DMS79 (cell line): Measurements from ENCODE around the gene MCF2.

Experiments
- DNase-seq: peaks from one replicate; lab custom pipeline; 2025; lab: John Stamatoyannopoulos, UW

The MCF2 gene

GRCh38 chrX:139600105-139600504 is 107.9 kb downstream of the MCF2 start:
- no peak for DNase-seq

GRCh38 chrX:139596068-139596467 is 111.9 kb downstream of the MCF2 start:
- DNase-seq: no peak

GRCh38 chrX:139585613-139586012 is 122.4 kb downstream of the MCF2 start:
- no peak for DNase-seq

GRCh38 chrX:139581068-139581467 is 126.9 kb downstream of the MCF2 start:
- DNase-seq: no peak

- DNase-seq: no peak
Measured at GRCh38 chrX:139566981-139567380, 141.0 kb downstream of the MCF2 start.

- no peak for DNase-seq
Measured at GRCh38 chrX:139563251-139563650, 144.7 kb downstream of the MCF2 start.

GRCh38 chrX:139560221-139560620 is 147.7 kb downstream of the MCF2 start:
- DNase-seq: no peak

GRCh38 chrX:139559383-139560042 is 148.5 kb downstream of the MCF2 start:
- DNase-seq: no peak

- DNase-seq: no peak
Measured at GRCh38 chrX:139554991-139555675, 152.8 kb downstream of the MCF2 start.

- no peak for DNase-seq
Measured at GRCh38 chrX:139554376-139554775, 153.6 kb downstream of the MCF2 start.

- no peak for DNase-seq
Measured at GRCh38 chrX:139544591-139544990, 163.4 kb downstream of the MCF2 start.

- no peak for DNase-seq
Measured at GRCh38 chrX:139543920-139544319, 164.0 kb downstream of the MCF2 start.

- no peak for DNase-seq
Measured at GRCh38 chrX:139542652-139543051, 165.3 kb downstream of the MCF2 start.

GRCh38 chrX:139538907-139539790 is 168.8 kb downstream of the MCF2 start:
- DNase-seq: no peak

GRCh38 chrX:139533444-139533843 is 174.5 kb downstream of the MCF2 start:
- no peak for DNase-seq

- DNase-seq: no peak
Measured at GRCh38 chrX:139532834-139533233, 175.1 kb downstream of the MCF2 start.
